DMS153 treated with DMSO at 0.1 percent for 48 hours (cell line): ENCODE measurements around the gene PLXNA2.

Experiments used
- DNase-seq: peaks from one replicate; lab custom pipeline; 2025; ENCODE audit not compliant: unreplicated experiment; lab: John Stamatoyannopoulos, UW

PLXNA2 gene

GRCh38 chr1:208121813-208122364, 122.3 kb downstream of the PLXNA2 start:
- DNase-seq: no peak

GRCh38 chr1:208120431-208120790, 123.8 kb downstream of the PLXNA2 start:
- DNase-seq: no peak

GRCh38 chr1:208118841-208119606, 125.2 kb downstream of the PLXNA2 start:
- DNase-seq: no peak

DNA sequence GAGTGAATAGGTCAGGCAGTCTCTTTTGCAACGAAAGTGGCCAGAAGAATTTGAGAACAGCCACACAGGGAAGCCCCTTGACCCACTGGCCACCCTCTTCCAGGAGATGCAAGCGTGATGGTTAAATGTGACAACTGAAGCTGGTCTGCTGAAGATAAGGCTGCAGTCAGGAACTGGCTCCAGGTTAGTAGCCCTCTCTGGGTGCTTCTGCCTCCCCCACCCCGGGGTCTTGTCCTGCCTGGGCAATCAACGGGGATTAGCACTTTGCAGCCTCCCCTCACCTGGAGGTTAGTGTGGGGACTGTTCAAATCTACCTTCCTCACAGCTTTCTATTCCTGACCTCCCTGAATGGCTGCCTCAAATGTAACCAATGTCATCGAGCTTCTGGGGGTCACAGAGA, 125.9 kb downstream of the PLXNA2 start:
- DNase-seq: no peak

DNA sequence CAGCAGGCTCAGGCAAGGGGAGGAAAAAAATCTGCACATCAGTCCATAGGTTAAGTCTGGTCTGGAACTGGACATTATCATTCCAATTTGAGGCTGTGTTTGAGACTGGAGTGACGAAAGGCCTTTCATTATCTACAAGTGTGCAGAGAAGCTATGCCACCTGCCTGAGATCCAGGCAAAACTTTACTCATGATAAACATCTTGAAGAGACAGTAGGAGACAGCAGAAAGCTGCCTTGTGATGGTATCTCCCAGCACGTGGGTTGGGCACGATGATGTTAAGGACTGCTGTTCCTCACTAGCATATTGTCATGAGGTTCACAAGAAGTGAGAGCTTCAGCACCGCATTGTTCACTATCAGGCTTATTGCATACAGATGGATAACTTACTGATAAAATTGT, 126.4 kb downstream of the PLXNA2 start:
- no peak for DNase-seq

DNA sequence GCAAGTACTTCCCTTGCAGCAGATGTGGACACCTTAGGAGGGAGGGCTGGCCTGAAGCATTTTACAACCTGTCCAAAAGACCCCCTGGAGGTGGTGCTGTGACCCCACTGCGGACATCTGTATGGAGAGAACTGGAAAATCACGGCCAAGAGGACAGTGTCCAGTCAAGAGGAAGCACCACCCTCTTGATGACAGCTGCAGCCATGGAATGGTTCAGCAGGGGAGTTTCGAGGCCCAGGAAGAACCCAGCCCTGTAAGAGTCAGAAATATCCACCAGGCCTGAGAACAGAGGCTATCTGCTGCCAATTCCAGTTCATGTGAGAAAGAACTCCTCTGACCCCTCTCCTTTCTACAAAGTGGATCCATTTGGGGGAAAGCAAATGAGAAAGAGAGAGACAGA, 126.8 kb downstream of the PLXNA2 start:
- no peak for DNase-seq

GRCh38 chr1:208115924-208116640, 128.1 kb downstream of the PLXNA2 start:
- DNase-seq: no peak

- DNase-seq: no peak
These were observed 131.2 kb downstream of the PLXNA2 start for GRCh38 chr1:208113011-208113410.

DNA sequence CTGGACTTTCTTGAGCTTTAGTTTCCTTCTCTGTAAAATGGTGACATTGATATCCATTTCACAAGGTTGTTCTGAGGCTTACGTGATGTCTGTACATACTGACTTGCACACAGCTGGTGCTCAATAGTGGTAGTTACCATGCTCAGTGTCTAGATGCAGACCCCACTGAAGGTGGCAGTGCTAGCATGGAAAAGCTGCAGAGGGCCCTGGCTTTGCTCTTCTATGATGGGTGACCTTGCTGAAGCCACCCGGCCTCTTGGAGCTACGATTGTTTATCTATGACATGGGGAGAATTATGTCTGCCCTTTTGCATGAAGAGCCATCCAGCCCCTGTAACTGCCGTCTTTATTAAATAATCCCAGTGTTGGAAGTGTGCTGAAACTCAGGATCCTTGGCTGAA, 131.8 kb downstream of the PLXNA2 start:
- no peak for DNase-seq

- DNase-seq: no peak
These were observed 132.5 kb downstream of the PLXNA2 start for GRCh38 chr1:208111646-208112190.

DNA sequence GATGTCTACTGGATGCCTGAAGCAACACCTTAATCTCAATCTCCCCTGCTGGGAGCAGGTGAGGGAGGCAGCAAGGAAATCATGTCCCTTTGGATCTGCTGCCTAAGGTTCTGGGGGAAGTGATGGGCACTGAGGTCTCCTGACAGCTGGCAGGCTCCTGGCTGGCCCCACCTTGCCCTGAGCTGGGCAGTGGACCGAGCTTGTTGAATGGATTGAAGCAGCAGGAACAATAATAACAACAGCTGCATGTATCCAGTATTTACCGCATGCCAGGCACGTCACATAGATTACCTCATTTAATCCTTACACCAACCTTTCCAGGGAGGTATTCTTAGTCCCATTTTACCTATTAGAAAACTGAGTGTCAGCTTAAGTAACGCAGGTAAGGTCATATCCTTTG, 133.9 kb downstream of the PLXNA2 start:
- no peak for DNase-seq

GRCh38 chr1:208108646-208109330, 135.4 kb downstream of the PLXNA2 start:
- DNase-seq: no peak

DNA sequence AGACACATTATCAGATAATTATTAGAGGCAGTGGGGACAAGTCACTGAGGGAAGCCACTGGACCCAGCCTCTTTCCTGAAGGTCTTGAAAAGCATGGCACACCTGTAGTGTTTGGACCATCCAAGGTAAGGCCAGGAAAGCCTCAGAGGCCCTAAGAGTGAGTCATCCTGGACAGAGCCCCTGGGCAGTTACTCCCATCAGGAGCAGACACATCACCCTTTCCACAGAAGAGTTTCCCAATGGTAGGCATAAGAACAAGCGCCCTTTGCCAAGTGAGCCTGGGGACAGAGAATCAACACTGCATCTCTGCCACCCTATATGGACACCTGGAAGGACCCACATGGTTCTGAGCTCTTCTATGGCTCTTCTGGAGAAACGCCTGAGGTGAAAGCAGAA, 136.0 kb downstream of the PLXNA2 start:
- no peak for DNase-seq

DNA sequence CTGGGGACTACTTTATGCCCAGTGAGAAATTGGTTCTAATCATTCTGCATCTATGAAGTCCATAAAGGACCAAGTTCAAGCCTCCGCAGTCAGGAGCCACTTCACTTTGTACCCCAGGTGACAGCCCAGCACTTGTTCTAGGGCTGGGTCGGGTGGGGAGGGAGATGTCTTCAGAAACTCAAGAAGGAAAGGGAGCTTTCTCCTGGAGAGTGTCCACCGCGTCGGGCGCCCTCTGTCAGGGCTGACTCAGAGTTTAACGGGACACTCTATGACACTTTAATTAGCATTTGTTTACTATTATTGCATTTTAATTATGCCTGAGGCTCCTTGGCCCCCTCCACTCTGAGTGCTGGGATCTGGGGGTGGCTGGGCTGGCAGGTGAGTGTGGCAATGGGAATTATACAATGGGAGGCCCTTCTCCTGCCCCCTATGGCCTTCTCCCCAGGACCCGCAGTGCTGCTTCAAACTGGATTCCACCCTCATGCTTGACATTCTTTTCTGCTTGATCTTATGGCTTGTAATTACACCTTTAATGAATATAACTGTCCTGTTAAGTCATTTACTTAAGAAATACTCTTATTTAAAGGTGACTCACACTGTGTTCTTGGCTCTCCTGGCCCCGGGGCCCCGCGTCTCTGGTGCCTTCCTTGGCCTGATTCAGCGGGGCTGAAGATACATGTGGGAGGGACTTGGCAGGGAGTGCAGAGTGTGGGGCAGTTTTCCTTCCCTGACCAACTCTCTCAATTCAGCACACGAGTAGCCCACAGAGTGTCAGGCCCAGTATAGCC, 136.6 kb downstream of the PLXNA2 start:
- no peak for DNase-seq

- no peak for DNase-seq
These were observed 138.0 kb downstream of the PLXNA2 start for GRCh38 chr1:208106218-208106617.

- DNase-seq: no peak
These were observed 138.4 kb downstream of the PLXNA2 start for GRCh38 chr1:208105756-208106155.

GRCh38 chr1:208103597-208104513, 140.3 kb downstream of the PLXNA2 start:
- no peak for DNase-seq

DNA sequence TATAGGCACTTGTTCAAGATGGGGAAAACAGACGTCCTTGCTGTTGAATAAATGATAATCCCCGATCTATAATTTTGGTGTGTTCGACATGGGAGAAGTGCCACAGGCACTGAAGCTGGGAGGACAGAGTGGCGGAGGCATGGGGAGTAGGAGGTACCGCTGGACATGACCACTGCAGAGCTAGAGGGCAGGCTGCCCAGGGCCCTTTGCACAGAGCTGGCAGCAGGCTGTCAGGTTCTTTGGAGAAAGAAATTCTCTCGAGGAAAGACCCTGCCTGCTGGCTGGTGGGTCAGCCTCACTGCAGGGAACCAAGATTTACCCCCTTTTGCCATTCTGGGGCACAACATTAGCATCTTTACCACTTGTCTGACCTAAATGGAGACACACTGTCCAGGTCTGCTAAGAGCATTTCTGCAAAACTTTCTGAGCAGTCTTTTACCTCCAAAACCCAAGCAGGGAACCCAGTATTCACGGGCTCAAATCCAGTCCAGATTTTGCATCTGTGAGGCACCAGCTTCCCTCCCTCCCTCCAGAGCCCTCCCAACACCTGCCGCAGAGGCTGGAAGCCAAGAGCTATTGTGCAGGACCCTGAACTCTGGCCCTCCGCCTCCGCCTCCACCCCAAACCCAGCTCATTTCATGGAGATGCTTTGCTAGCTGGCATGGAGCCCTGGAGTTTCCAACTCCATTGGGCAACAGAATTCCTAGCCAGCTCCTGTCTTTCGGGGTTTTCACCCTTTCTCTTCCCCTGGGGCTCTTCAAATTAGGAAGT, 142.3 kb downstream of the PLXNA2 start:
- peak; percentile 90 for DNase-seq

DNA sequence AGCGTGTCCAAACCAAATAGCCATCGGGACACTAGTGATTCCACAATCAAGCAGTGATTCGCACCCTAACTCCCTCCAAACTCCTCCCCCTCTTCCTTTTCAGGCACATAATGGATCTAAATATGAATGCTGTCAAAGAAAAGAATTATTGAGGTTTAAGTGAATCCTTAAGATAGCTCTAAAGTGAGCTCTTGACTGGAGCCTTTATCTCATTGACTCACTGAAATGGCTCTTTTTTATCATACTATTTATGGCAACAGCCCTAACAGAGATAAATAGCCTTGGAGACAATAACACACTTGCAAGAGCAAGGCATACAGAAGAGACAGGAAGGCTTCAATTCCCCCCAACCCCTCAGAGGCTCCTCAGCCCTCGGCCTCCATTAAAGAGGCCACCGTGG, 143.3 kb downstream of the PLXNA2 start:
- peak; percentile 88 for DNase-seq
